Chondrocyte (in vitro differentiated cells): ENCODE measurements around the gene KIF5C. TPM values are rescaled to one million over a fixed set of nuclear protein-coding genes. Genes with fewer than 3 reads are reported as not detected.

Experiments
- DNase-seq: peaks from one replicate; pipeline ENCODE4 v3.0.0; 2021; ENCODE audit warnings: mixed read lengths, low spot score
- H3K27ac Mint-ChIP-seq: one replicate; pipeline ENCODE4 v1.8.0; 2021; ENCODE audit warnings: mild to moderate bottlenecking, moderate library complexity, mixed read lengths; ENCODE audit not compliant: unreplicated experiment
- H3K27me3 Mint-ChIP-seq: 2 replicates; pipeline ENCODE4 v1.8.0; 2021; ENCODE audit warnings: low read depth, mixed read lengths
- H3K36me3 Mint-ChIP-seq: 2 replicates; pipeline ENCODE4 v1.8.0; 2021; ENCODE audit warnings: low read depth, mixed read lengths
- H3K4me1 Mint-ChIP-seq: 2 replicates; pipeline ENCODE4 v1.8.0; 2021; ENCODE audit warnings: low read depth, mild to moderate bottlenecking, mixed read lengths
- H3K4me3 Mint-ChIP-seq: one replicate; pipeline ENCODE4 v1.8.0; 2021; ENCODE audit warnings: mild to moderate bottlenecking, moderate library complexity, mixed read lengths; ENCODE audit not compliant: unreplicated experiment
- H3K9me3 Mint-ChIP-seq: 2 replicates; pipeline ENCODE4 v1.8.0; 2021; ENCODE audit warnings: low read depth, mixed read lengths
- CTCF ChIP-seq: fragments of 200-600 bp; sonication (generic); IDR thresholded peaks from 2 replicates; pipeline ENCODE4 v1.5.0; 2021; ENCODE audit warnings: antibody characterized with exemption, mild to moderate bottlenecking, moderate library complexity
- total RNA-seq: library from RNA; stranded (reverse); gene quantifications from 3 replicates; pipeline ENCODE4 v1.2.1, GENCODE V29; 2021

Gene KIF5C
- total RNA-seq, 1 donor from 2014 or later = 3.1 TPM

- no peak for TF ChIP-seq CTCF
- Mint-ChIP-seq H3K9me3 (no peaks in the 10 kb centered on the region), H3K4me1 (peaks cover 6% of the 10 kb centered on the region), H3K36me3 (no peaks in the 10 kb centered on the region), H3K27me3 (peaks cover 10% of the 10 kb centered on the region), H3K27ac (no peak overlapping the region), H3K4me3 (peak overlapping the region; percentile 62)
- no peak for DNase-seq
Observed at GRCh38 chr2:149039213-149039724, 164.2 kb downstream of the KIF5C start.

GRCh38 chr2:149040451-149040850 lies 165.4 kb downstream of the KIF5C start:
- Mint-ChIP-seq H3K27me3 (peaks cover 10% of the 10 kb centered on the region), H3K36me3 (peaks cover 4% of the 10 kb centered on the region), H3K4me1 (peaks cover 6% of the 10 kb centered on the region), H3K27ac (no peak overlapping the region), H3K9me3 (peaks cover 8% of the 10 kb centered on the region), H3K4me3 (no peak overlapping the region)
- TF ChIP-seq CTCF = peak; percentile 71
- DNase-seq = no peak

- no peak for DNase-seq
- no peak overlapping the region for H3K4me3 Mint-ChIP-seq
- no peak for TF ChIP-seq CTCF
- peaks cover 6% of the 10 kb centered on the region for H3K4me1 Mint-ChIP-seq
- H3K27ac Mint-ChIP-seq = no peak overlapping the region
- peaks cover 17% of the 10 kb centered on the region for H3K9me3 Mint-ChIP-seq
- peaks cover 7% of the 10 kb centered on the region for H3K36me3 Mint-ChIP-seq
- peaks cover 10% of the 10 kb centered on the region for H3K27me3 Mint-ChIP-seq
Observed at GRCh38 chr2:149041482-149041881, 166.5 kb downstream of the KIF5C start.

GRCh38 chr2:149042881-149043280 lies 167.9 kb downstream of the KIF5C start:
- no peak for DNase-seq
- peaks cover 4% of the 10 kb centered on the region for H3K4me1 Mint-ChIP-seq
- no peak overlapping the region for H3K4me3 Mint-ChIP-seq
- TF ChIP-seq CTCF = no peak
- H3K27ac Mint-ChIP-seq = no peak overlapping the region
- H3K27me3 Mint-ChIP-seq = peaks cover 3% of the 10 kb centered on the region
- peaks cover 9% of the 10 kb centered on the region for H3K36me3 Mint-ChIP-seq
- peaks cover 26% of the 10 kb centered on the region for H3K9me3 Mint-ChIP-seq

GRCh38 chr2:149044500-149044899 lies 169.5 kb downstream of the KIF5C start:
- Mint-ChIP-seq H3K9me3 (peaks cover 27% of the 10 kb centered on the region), H3K36me3 (peaks cover 9% of the 10 kb centered on the region), H3K4me3 (no peak overlapping the region), H3K4me1 (no peaks in the 10 kb centered on the region), H3K27me3 (peaks cover 1% of the 10 kb centered on the region), H3K27ac (no peak overlapping the region)
- TF ChIP-seq CTCF = no peak
- no peak for DNase-seq
